ENCODE results near the gene TTYH1. TPM values are rescaled to one million over a fixed set of nuclear protein-coding genes. Genes with fewer than 3 reads are reported as not detected.

Gene TTYH1
- total and polyA plus RNA-seq, 2 donors (not counting 3 experiments of a cell fraction or from before 2014, with no cell fraction given), result not detected

GRCh38 chr19:54453921-54454780 lies 38.9 kb downstream of the TTYH1 start:
- BruUV-seq (replicated peaks), result no TSS peak
- TF ChIP-seq, protein P1, sequence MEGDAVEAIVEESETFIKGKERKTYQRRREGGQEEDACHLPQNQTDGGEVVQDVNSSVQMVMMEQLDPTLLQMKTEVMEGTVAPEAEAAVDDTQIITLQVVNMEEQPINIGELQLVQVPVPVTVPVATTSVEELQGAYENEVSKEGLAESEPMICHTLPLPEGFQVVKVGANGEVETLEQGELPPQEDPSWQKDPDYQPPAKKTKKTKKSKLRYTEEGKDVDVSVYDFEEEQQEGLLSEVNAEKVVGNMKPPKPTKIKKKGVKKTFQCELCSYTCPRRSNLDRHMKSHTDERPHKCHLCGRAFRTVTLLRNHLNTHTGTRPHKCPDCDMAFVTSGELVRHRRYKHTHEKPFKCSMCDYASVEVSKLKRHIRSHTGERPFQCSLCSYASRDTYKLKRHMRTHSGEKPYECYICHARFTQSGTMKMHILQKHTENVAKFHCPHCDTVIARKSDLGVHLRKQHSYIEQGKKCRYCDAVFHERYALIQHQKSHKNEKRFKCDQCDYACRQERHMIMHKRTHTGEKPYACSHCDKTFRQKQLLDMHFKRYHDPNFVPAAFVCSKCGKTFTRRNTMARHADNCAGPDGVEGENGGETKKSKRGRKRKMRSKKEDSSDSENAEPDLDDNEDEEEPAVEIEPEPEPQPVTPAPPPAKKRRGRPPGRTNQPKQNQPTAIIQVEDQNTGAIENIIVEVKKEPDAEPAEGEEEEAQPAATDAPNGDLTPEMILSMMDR (IDR thresholded peaks at IDR 0.05; ENCODE audit: extremely low read depth in 1 of 2, insufficient read depth in 1 of 2, low read depth in 1 of 2, low read length in 2 of 2), result no peak
- TF ChIP-seq FOS (IDR thresholded peaks at IDR 0.05; ENCODE audit: borderline replicate concordance, insufficient read depth, low read length) (no peak), JUN (IDR thresholded peaks at IDR 0.05; ENCODE audit: borderline replicate concordance, insufficient read depth, insufficient read length, low read depth) (no peak), POLR2A (IDR thresholded peaks at IDR 0.05; ENCODE audit: low read depth, low read length) (no peak), POLR2AphosphoS5 (IDR thresholded peaks at IDR 0.05; ENCODE audit: insufficient read depth, low read depth, low read length) (no peak), MYC (IDR thresholded peaks at IDR 0.05; ENCODE audit: low read depth, low read length) (no peak), GATA2 (IDR thresholded peaks at IDR 0.05; ENCODE audit: insufficient read depth, insufficient read length, low read depth, low read length) (no peak), EZH2 (IDR thresholded peaks at IDR 0.05; ENCODE audit: borderline replicate concordance, low read depth, low read length, severe bottlenecking) (no peak)
- TF ChIP-seq, protein P2, sequence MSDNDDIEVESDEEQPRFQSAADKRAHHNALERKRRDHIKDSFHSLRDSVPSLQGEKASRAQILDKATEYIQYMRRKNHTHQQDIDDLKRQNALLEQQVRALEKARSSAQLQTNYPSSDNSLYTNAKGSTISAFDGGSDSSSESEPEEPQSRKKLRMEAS (IDR thresholded peaks at IDR 0.05; ENCODE audit: insufficient read depth, insufficient read length), result no peak
- no peaks in the 10 kb centered on the region for H3K9me1 ChIP-seq (replicated peaks; ENCODE audit: control insufficient read depth, extremely low read depth, insufficient read depth, low read length)
- peaks cover 92% of the 10 kb centered on the region for H3K79me2 ChIP-seq (ENCODE audit: control insufficient read depth, insufficient read depth, low read length)
- no peak overlapping the region for H2AFZ ChIP-seq (ENCODE audit: low read depth, low read length)
- H3K27me3 ChIP-seq (ENCODE audit: control insufficient read depth in 2 of 2, insufficient read depth in 2 of 2, low read length in 2 of 2), result no peaks in the 10 kb centered on the region
- H3K36me3 ChIP-seq (ENCODE audit: control insufficient read depth in 2 of 2, extremely low read depth in 1 of 2, insufficient read depth in 2 of 2, low read length in 2 of 2), result peaks cover 58 to 80% of the 10 kb centered on the region in 2 experiments
- intact Hi-C loops (cut with micrococcal nuclease) (no loop called here), dilution Hi-C loops (cut with MboI; ENCODE audit: extremely low pct_ligation_motif_present, low sequenced_read_pairs) (no loop called here)
- DNase-seq (ENCODE audit: low read depth, low spot score) (no peak), FAIRE-seq (no peak)
- H4K20me1 ChIP-seq (replicated peaks; ENCODE audit: control insufficient read depth, extremely low read depth, insufficient read depth, low read length), result peaks cover 11% of the 10 kb centered on the region
- H3K27ac ChIP-seq (ENCODE audit: insufficient read depth, low read depth, low read length), result no peak overlapping the region
- H3K4me2 ChIP-seq (ENCODE audit: insufficient read depth, low read length), result no peak overlapping the region
- H3K9me3 ChIP-seq (replicated peaks; ENCODE audit: control insufficient read depth, insufficient read depth, low read length), result no peaks in the 10 kb centered on the region
- ChIA-PET POLR2A (interaction anchor here (0.6 to 0.7 kb wide), 2 partner anchors 8 to 19 kb away, joined by 3 read pairs; partner anchors contain the start of gene CDC42EP5), CTCF (interaction anchor here (0.7 kb wide), 1 partner anchor 27 kb away, joined by 4 read pairs; no protein-coding TSS in a partner anchor)
- no peak overlapping the region for H3K9ac ChIP-seq (replicated peaks; ENCODE audit: extremely low read depth, insufficient read depth, low read length)
- H3K4me1 ChIP-seq (ENCODE audit: control insufficient read depth, extremely low read depth, insufficient read depth, low read length), result peaks cover 15% of the 10 kb centered on the region
- no peak overlapping the region for H3K4me3 ChIP-seq (replicated peaks in 1 of 3; ENCODE audit: insufficient read depth in 1 of 3, low read depth in 1 of 3, low read length in 3 of 3)
